Stimulated activated CD8-positive, alpha-beta memory T cell treated with anti-CD3 and anti-CD28 coated beads, Interleukin-15, amount 100 ng/mL, for 4 hours (primary cell): ENCODE results near the gene PRR9.

ENCODE experiments used
- DNase-seq, 2 donors: peaks; one replicate each; pipeline ENCODE4 v3.0.0-alpha.2; 2020; ENCODE audit warnings: low read depth in 2 of 2

The PRR9 gene

GRCh38 chr1:153265457-153265856, 48.1 kb downstream of the PRR9 start:
- no peak for DNase-seq
